HUES64 (cell line): ENCODE data around the gene GPR84.

Experiments used
- H3K27ac ChIP-seq: 2 replicates; pipeline ENCODE4 v1.7.0; 2013; ENCODE audit warnings: low read depth, low read length, inconsistent platforms
- H3K27me3 ChIP-seq: 2 replicates; pipeline ENCODE4 v1.6.1; 2013; ENCODE audit warnings: mild to moderate bottlenecking, low read length; ENCODE audit not compliant: insufficient read depth
- H3K36me3 ChIP-seq: 2 replicates; pipeline ENCODE4 v1.6.1; 2013; ENCODE audit warnings: mild to moderate bottlenecking, low read length; ENCODE audit not compliant: insufficient read depth
- H3K4me1 ChIP-seq: 2 replicates; pipeline ENCODE4 v1.6.1; 2013; ENCODE audit warnings: mild to moderate bottlenecking, low read length, moderate library complexity; ENCODE audit not compliant: insufficient read depth
- H3K4me3 ChIP-seq: 2 replicates; pipeline ENCODE4 v1.5.1; 2013; ENCODE audit warnings: mild to moderate bottlenecking, low read length, moderate library complexity
- H3K9ac ChIP-seq: 2 replicates; pipeline ENCODE4 v1.6.1; 2013; ENCODE audit warnings: mild to moderate bottlenecking, low read depth, low read length
- H3K9me3 ChIP-seq: 2 replicates; pipeline ENCODE4 v1.6.1; 2013; ENCODE audit warnings: low read depth, low read length; ENCODE audit not compliant: insufficient read depth
- WGBS: fragments of 150-250, 120-280 bp; methylation state at CpG from one replicate; pipeline ENCODE4 v1.1.7; 2013; ENCODE audit warnings: missing lambda C conversion rate; 5-methylcytosine and 5-hydroxymethylcytosine counted together

GPR84 gene

GRCh38 chr12:54390176-54390667 is 25.9 kb upstream of the GPR84 start:
- peaks cover 9% of the 10 kb centered on the region; the same call in 1 of the 2 replicates for H3K36me3 ChIP-seq
- H3K4me3 ChIP-seq = peak overlapping the region; percentile 82
- peaks cover 61% of the 10 kb centered on the region for H3K4me1 ChIP-seq
- 12% methylated on average over 5 of the region's 7 CpGs for WGBS
- H3K27ac ChIP-seq = no peak overlapping the region
- no peak overlapping the region for H3K9ac ChIP-seq
- H3K9me3 ChIP-seq = no peaks in the 10 kb centered on the region
- H3K27me3 ChIP-seq = no peaks in the 10 kb centered on the region

DNA sequence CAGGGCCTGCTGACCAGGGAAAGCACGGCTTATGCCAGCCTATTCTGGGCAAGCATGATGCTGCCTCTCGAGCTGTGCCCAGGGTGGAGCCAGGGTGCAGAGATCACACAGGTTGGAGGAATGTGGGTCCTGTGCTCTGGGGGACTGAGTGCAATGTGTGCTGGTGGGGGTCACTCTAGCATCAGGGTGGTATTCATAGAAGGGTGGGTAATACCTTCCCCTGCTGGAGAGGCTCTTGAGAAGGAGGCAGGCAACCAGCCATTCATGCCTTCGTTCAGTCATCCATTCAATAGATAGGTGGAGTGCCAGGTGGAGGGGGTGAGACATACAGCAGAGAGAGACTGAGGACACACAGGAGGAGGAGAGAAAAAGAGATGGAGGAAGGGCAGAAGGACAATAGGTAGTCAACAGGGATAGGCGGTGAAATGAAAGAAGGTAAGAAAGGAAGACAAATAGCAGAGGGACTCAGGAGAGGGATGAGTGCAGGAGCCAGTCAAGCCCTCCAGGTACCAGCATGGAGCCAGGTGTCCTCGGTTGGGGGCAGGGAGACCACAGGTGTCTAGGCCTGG is 25.4 kb upstream of the GPR84 start:
- H3K4me1 ChIP-seq = peaks cover 66% of the 10 kb centered on the region
- H3K27ac ChIP-seq = no peak overlapping the region
- H3K36me3 ChIP-seq = peaks cover 3% of the 10 kb centered on the region; the same call in 1 of the 2 replicates
- no peaks in the 10 kb centered on the region for H3K9me3 ChIP-seq
- 69% methylated on average over 5 of the region's 5 CpGs for WGBS
- peak overlapping the region; percentile 82 for H3K4me3 ChIP-seq
- no peaks in the 10 kb centered on the region for H3K27me3 ChIP-seq
- H3K9ac ChIP-seq = no peak overlapping the region

GRCh38 chr12:54389134-54389508 is 24.8 kb upstream of the GPR84 start:
- Histone ChIP-seq H3K27ac (no peak overlapping the region), H3K9ac (no peak overlapping the region)
- WGBS = 83% methylated on average over 2 of the region's 3 CpGs

GRCh38 chr12:54388237-54389133 is 24.2 kb upstream of the GPR84 start:
- H3K36me3 ChIP-seq = no peaks in the 10 kb centered on the region
- H3K27ac ChIP-seq = 0 out of 2 replicates have a peak overlapping the region, but pooled peaks have one; percentile 9
- no peaks in the 10 kb centered on the region for H3K27me3 ChIP-seq
- 32% methylated on average over 1 of the region's 4 CpGs for WGBS
- no peak overlapping the region for H3K4me3 ChIP-seq
- no peaks in the 10 kb centered on the region for H3K9me3 ChIP-seq
- peaks cover 65% of the 10 kb centered on the region for H3K4me1 ChIP-seq
- H3K9ac ChIP-seq = no peak overlapping the region

More at GRCh38 chr12:54389134-54389508, 24.8 kb upstream of the GPR84 start:
- Histone ChIP-seq H3K4me3 (no peak overlapping the region), H3K36me3 (no peaks in the 10 kb centered on the region), H3K4me1 (peaks cover 71% of the 10 kb centered on the region), H3K9me3 (no peaks in the 10 kb centered on the region), H3K27me3 (no peaks in the 10 kb centered on the region)

DNA sequence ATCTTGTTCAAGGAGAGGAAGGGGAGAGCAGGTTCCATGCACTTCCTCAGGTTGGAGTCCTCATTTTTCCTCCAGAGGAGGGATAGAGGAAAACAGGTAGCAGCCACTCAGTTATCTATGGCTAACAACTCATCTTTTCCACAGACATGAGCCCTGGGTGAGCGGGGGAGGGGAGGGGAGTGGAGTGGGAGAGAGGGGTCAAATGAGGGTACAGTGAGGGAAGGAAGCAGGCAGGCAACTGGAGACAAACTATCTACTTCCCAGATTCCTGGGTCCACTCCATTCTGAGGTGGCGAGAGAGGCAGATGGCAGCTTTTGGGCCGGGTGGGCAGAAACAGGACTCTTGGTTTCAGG is 22.8 kb upstream of the GPR84 start:
- 60% methylated on average over 3 of the region's 3 CpGs for WGBS
- H3K36me3 ChIP-seq = no peaks in the 10 kb centered on the region
- H3K27ac ChIP-seq = peak overlapping the region; percentile 45; the same call in 1 of the 2 replicates
- no peaks in the 10 kb centered on the region for H3K9me3 ChIP-seq
- no peak overlapping the region for H3K9ac ChIP-seq
- no peaks in the 10 kb centered on the region for H3K27me3 ChIP-seq
- H3K4me1 ChIP-seq = peaks cover 65% of the 10 kb centered on the region
- H3K4me3 ChIP-seq = no peak overlapping the region

DNA sequence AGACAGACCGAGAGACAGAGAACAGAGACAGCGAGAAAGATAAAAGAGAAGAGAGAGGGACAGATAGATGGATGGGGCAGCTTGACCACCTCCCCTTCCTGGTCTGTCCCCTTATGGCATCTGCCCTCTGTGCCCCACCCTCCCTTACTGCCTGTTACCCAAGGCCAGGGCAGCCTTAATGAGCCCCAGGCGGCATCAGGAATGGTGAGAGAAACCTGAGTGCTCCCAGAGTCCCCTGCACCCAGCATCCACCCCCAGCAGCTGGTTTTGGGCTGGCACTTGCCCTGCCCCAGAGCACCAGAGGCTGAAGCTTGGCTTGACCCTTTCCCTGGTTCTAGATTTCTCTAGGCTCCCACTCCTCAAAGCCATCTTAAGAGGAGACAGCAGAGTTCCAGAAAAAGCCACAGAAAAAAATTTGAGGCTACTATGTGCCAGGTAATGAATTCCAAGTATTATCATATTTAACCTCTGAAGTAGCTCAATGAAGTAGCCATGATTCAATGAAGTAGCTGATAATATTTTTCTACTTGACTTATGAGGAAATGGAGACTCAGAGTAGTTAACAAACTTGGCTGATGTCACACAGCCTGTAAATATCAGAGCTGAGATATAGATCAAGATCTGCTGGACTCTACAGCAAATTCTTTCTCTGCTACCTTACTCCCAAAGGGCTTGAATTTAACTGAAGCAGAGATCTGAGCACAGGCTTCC is 22.3 kb upstream of the GPR84 start:
- no peaks in the 10 kb centered on the region for H3K9me3 ChIP-seq
- peak overlapping the region; percentile 45; the same call in 1 of the 2 replicates for H3K27ac ChIP-seq
- WGBS = 88% methylated on average over 3 of the region's 3 CpGs
- peaks cover 60% of the 10 kb centered on the region for H3K4me1 ChIP-seq
- H3K27me3 ChIP-seq = no peaks in the 10 kb centered on the region
- no peak overlapping the region for H3K4me3 ChIP-seq
- 0 out of 2 replicates have a peak, but pooled peaks cover under 1% of the 10 kb centered on the region for H3K36me3 ChIP-seq
- H3K9ac ChIP-seq = no peak overlapping the region

GRCh38 chr12:54385251-54385914 is 21.1 kb upstream of the GPR84 start:
- peak overlapping the region; percentile 37; the same call in 1 of the 2 replicates for H3K27ac ChIP-seq
- no peaks in the 10 kb centered on the region for H3K27me3 ChIP-seq
- peaks cover 4% of the 10 kb centered on the region; the same call in 1 of the 2 replicates for H3K36me3 ChIP-seq
- H3K4me3 ChIP-seq = peak overlapping the region; percentile 26; the same call in 1 of the 2 replicates
- H3K9me3 ChIP-seq = no peaks in the 10 kb centered on the region
- H3K9ac ChIP-seq = 0 out of 2 replicates have a peak overlapping the region, but pooled peaks have one; percentile 17
- H3K4me1 ChIP-seq = peaks cover 60% of the 10 kb centered on the region
- 34% methylated on average over 10 of the region's 10 CpGs for WGBS

GRCh38 chr12:54384591-54385041 is 20.3 kb upstream of the GPR84 start, which contains the start of gene ZNF385A:
Gene ZNF385A (minus strand): TSS chr12:54384733. CDS start chr12:54384514, 219 bp downstream.
- Histone ChIP-seq H3K36me3 (peaks cover 4% of the 10 kb centered on the region; the same call in 1 of the 2 replicates), H3K9me3 (no peaks in the 10 kb centered on the region), H3K27me3 (no peaks in the 10 kb centered on the region), H3K4me1 (peaks cover 56% of the 10 kb centered on the region), H3K4me3 (peak within 1 kb of the TSS; percentile 26; the same call in 1 of the 2 replicates), H3K9ac (0 out of 2 replicates have a peak within 1 kb of the TSS, but pooled peaks have one; percentile 17), H3K27ac (peak within 1 kb of the TSS; percentile 37; the same call in 1 of the 2 replicates)
- 82% methylated on average over 1 of the region's 1 CpG for WGBS

DNA sequence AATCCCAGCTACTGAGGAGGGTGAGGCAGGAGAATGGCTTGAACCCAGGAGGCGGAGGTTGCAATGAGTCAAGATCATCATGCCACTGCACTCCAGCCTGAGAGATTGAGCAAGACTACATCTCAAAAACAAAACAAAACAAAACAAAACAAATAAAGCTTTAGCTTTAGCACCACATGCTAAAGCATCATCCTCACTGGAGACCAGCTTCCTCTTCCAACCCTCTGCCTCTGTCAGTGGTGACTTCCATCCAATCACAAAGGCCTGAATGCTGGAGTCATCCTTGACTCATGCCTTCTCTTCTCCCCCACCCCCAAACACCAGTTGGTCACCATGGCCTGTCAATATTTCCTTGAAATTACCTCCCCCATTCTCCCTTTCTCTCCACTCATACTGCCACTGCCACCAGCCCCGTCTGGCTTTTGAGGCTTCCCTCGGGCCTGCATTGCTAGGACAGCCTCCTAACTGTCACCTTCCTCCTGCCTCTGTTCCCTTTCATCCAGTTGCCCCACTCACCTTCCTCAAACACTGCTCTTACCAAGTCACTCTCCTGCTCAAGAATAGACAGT is 18.8 kb upstream of the GPR84 start:
- peaks cover 4% of the 10 kb centered on the region; the same call in 1 of the 2 replicates for H3K36me3 ChIP-seq
- H3K4me3 ChIP-seq = no peak overlapping the region
- H3K27me3 ChIP-seq = peaks cover 6% of the 10 kb centered on the region; the same call in 1 of the 2 replicates
- no peak overlapping the region for H3K9ac ChIP-seq
- WGBS = 84% methylated on average over 3 of the region's 3 CpGs
- peaks cover 50% of the 10 kb centered on the region for H3K4me1 ChIP-seq
- H3K27ac ChIP-seq = no peak overlapping the region
- H3K9me3 ChIP-seq = no peaks in the 10 kb centered on the region

GRCh38 chr12:54381136-54381535 is 16.9 kb upstream of the GPR84 start:
- Histone ChIP-seq H3K27ac (no peak overlapping the region), H3K9me3 (no peaks in the 10 kb centered on the region), H3K4me3 (no peak overlapping the region), H3K27me3 (peaks cover 13% of the 10 kb centered on the region; the same call in 1 of the 2 replicates), H3K4me1 (peaks cover 30% of the 10 kb centered on the region), H3K36me3 (peaks cover 10% of the 10 kb centered on the region; the same call in 1 of the 2 replicates), H3K9ac (no peak overlapping the region)
- 93% methylated on average over 4 of the region's 4 CpGs for WGBS
